Stimulated activated CD8-positive, alpha-beta memory T cell treated with anti-CD3 and anti-CD28 coated beads, Interleukin-4, amount 100 ng/mL, for 24 hours (primary cell): Measurements from ENCODE around the gene HEATR5B.
"Not testable (repeated sequence)": the region's sequence is repeated elsewhere in the genome, so short reads cannot be mapped to it uniquely, and the experiment has no call there.

ENCODE experiments used
- DNase-seq: peaks from one replicate; pipeline ENCODE4 v3.0.0-alpha.2; 2020; ENCODE audit warnings: low read depth

HEATR5B gene

GRCh38 chr2:36936526-36936925 lies 147.6 kb downstream of the HEATR5B start:
- not testable (repeated sequence) for DNase-seq

GRCh38 chr2:36931688-36932087 lies 152.5 kb downstream of the HEATR5B start:
- DNase-seq = not testable (repeated sequence)
